NCI-H2107 (cell line): ENCODE measurements around the gene ABCB10.
A peak's percentile ranks its signal among the peaks of the same experiment; 100 is the strongest.
"Not testable (repeated sequence)": the region's sequence is repeated elsewhere in the genome, so short reads cannot be mapped to it uniquely, and the experiment has no call there.

ENCODE experiments used
- DNase-seq: peaks from one replicate; lab custom pipeline; 2025; lab: John Stamatoyannopoulos, UW

The ABCB10 gene

GRCh38 chr1:229558460-229559335 is at the start of gene ABCB10:
TSS of gene ABCB10 (minus strand) at chr1:229558707. CDS start at chr1:229558652, 55 bp downstream.
- peak; percentile 96 for DNase-seq

DNA sequence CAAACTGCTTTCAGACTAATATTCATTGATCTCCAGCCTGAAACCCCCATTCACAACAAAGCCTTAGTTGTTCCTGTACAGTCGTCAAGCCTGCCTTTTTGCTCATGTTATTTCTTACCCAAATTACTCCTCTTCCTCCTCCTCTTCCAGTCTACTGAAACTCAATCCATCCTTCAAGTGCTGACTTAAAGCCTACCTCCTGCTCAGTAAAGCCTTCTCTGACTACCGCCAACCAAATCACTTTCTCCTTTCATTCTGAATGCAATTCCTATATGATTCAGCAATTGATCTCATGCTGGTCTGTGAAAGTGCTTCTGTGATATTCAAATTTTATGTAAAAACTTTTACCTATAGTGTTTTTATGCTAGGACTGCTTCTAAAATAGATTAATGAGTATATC is 48.9 kb upstream of the ABCB10 start:
- DNase-seq: no peak

- no peak for DNase-seq
Measured at GRCh38 chr1:229603371-229604005, 45.0 kb upstream of the ABCB10 start.

GRCh38 chr1:229600229-229600628 is 41.7 kb upstream of the ABCB10 start:
- DNase-seq: no peak

DNA sequence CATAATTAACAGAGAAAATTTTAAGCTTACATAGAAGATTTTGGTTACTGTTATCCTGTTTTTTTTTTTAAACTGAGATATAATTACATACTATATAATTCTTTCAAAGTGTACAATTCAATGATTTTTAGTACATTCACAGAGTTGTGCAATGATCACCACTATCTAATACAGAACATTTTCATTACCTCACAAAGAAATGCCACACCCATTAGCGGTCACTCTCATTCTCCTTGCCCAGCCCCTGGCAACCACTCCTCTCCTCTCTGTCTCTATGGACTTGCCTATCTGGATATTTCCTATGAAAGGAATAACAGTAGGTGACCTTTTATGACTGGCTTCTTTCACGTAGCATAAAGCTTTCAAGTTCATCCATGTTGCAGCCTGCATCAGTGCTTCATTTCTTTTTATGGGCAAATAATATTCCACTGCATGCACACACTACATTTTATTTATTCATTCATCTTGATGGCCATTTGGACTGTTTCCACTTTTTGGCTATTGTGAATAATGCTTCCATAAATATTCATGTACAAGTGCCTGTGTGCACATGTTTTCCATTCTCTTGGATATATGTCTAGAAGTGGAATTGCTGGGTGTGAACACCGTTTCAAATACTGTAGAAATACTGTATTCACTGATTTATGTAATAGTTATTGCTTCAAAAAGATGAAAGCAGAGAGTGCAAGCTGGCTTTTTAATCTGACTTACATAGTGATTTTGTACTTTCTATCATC is 40.9 kb upstream of the ABCB10 start:
- no peak for DNase-seq

DNA sequence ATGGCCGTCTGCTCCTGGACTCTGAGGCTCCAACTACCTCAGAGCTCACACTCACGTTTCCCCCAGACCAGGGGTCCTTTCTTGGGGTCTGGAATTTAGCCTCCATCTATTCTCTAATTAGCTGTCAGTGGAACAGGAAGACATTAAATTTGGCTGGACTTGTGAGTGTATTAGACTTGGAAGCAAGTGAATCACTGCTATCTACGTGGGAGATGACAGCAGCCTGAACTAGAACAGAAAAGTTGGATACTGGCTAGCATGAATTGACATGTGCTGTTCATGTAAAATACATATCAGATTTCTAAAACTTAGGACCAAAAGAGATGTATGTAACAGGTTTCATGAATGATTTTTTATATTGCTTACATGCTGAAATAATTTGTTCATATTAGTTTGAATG is 39.4 kb upstream of the ABCB10 start:
- DNase-seq: no peak

DNA sequence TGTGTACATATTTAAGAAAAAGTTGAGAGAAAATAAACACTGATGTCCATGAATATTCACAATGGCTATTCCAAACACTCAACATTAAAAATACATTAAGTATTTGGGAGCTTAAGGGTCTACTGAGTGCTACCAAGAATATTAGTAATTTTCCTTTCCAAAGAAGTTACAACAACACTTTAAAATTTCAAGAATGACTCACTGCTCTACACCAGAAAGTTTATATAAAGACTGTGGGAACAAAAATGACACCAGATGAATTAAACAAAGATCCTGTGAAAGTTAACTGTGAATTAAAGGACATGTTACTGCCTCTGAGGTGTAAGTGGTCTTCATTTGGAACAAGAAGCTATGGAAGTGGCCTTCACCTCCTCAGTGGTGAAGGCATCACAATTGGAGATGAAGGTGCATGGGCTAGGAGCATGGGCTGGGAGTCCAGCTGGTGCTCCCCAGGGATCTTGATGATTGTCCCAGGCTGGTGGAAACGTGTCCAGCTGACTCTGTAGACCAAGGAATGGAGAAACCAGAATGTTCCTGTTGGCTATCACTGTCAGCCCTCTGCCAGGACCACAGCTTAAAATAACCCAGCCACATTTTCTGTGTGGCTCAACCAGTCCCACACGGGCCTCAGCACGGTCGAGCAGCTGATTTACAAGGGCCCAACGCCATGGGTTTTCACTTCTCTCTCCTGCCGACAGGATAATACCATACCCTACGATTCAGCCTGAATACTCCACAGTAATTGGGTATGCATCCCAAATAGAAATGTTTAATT is 38.6 kb upstream of the ABCB10 start:
- DNase-seq: no peak

GRCh38 chr1:229595876-229596275 is 37.4 kb upstream of the ABCB10 start:
- not testable (repeated sequence) for DNase-seq

DNA sequence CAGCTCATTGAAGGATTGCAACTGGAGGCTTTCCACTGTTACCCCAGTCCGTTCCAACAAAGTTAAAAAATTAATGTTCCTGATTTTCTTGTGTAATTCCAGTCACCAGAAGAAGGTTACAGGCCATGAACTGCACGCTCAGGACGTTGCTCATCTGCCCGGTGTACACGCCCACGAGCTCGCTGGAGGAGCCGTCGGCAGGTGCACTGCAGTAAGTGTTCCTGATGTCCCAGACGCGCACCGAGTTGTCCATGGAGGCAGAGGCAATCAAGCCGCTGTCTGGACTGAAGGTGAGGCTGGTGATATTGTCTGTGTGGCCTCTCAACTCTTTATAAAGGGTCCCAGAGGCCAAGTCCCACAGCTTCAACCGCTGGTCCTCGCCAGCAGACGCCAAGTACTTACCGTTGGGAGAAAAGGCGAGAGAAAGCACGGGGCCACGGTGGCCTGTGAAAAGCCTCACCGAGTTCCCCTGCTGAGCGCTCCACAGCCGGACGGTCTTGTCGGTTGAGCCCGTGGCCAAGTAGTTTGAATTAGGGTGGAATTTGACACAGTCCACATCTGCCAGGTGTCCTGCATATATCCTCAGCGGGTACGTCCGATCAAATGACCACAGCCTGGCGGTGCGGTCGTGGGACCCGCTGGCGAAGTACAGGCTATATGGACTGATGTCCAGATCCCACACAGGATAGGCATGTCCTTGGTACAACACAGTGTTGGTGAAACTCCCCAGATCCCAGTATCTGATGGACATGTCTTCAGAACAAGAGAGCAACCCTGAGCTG is 35.9 kb upstream of the ABCB10 start:
- DNase-seq: no peak

DNA sequence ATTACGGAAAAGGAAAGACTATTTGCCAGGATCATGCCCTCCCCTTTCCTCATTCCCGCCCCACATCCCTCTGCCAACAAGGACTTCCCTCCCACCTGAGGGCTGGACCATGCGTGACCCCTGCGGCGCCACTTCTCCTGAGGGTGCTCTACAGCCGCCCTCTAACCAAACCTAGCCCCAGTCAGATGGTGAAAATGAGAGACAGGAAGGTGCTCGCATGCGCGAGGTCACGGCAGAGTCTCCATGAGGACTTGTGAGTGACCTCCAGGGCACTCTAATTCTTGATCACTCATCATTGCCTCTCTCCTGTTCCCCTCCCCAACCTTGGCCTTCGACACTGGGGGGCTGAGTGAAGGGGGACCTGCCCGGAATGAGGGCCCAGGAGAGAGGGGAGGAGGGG is 35.3 kb upstream of the ABCB10 start:
- no peak for DNase-seq

- DNase-seq: no peak
Measured at GRCh38 chr1:229590119-229590518, 31.6 kb upstream of the ABCB10 start.

- DNase-seq: no peak
Measured at GRCh38 chr1:229585338-229585737, 26.8 kb upstream of the ABCB10 start.

GRCh38 chr1:229582715-229583114 is 24.2 kb upstream of the ABCB10 start:
- no peak for DNase-seq

- DNase-seq: no peak
Measured at GRCh38 chr1:229582011-229582694, 23.6 kb upstream of the ABCB10 start.

DNA sequence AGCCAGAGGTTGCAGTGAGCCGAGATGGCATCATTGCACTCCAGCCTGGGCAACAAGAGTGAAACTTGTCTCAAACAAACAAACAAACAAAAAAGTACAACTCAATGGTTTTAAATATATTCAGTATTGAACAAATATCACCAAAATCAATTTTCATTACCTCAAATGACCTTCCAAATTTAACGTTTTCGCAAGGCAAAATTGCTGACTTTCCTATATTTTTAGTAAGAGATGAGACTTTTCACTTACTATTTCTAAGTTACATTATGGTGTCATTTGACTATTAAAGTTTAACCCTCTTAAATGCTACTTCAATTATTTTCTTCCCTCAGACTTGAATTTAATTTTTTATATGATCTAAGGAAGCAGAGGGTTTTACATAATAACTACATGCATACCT is 23.0 kb upstream of the ABCB10 start:
- no peak for DNase-seq

DNA sequence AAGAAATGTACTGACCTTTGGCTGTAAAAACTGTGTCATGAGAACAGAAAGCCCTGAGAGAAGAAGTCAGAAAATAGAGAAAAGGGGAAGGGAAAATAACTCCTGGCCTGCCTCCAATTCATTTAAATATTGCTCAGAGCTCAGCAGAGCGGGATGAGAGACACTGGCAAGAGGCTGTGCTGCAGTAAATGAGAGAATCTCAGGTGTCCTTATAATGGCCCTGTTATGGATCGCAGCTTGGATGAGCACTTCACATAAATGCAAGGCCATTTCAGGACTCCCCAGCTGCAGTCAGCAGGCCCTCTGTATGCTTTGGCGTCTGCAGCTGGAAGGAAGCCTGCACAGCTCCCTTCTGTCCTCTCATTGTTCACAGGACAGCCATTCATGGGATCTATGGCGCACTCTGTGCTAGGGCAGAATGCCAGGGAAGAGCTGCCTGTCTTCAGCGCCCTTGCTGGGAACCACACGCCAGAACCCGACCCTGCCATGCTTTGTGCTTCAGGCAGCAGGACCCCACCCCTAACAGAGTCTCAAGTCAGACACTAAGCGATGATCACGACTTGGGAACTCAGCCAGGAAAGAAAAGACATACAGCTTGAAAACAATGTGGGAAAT is 20.7 kb upstream of the ABCB10 start:
- peak; percentile 37 for DNase-seq

- no peak for DNase-seq
Measured at GRCh38 chr1:229578168-229579058, 19.9 kb upstream of the ABCB10 start.

DNA sequence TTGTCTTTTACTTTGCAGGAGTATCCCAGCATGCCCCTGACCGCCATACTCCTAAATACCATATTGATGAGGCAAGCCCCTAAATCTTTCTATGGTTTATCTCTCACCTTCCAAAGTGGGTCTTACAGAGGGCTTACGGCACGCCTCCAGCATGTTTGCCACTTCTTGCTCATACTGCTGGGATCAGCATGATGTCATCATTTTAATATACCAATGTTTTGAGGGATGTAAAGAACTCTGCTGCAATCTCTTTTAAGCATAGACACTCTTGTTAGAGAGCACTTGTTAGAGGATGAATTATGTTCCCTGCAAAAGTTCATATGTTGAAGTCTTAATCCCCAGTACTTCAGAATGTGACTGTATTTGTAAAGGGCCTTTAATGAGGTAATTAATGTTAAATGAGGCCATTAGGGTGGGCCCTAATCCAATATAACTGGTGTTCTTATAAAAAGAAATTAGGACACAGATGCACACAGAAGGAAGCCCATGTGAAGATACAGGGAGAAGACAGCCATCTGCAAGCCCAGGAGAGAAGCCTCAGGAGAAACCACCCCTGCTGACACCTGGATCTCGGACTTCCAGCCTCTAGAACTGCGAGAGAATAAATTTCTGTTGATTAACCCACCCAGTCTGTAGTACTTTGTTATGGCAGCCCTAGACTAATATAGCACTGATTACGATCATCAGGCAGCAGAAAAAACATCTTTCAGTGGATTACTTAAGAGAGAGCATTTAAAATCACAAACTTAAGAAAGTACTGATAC is 16.4 kb upstream of the ABCB10 start:
- DNase-seq: no peak
